GM12878 (cell line): ENCODE measurements around the gene SLC24A3. TPM values are rescaled to one million over a fixed set of nuclear protein-coding genes. Genes with fewer than 3 reads are reported as not detected.

Source experiments
- ATAC-seq: fragments of 200-7000 bp; cut with Tn5 transposase; 3 replicates; pipeline ENCODE4 v1.9.1; 2020; ENCODE audit warnings: mild to moderate bottlenecking, moderate library complexity
- BruUV-seq: library from RNA; stranded (reverse); fragments of 400-500 nt; replicated peaks from 2 replicates; lab custom pipeline; 2021; lab: Mats Ljungman, UMichigan
- CTCF ChIA-PET: fragments of 300-600 bp; sonication (Branson Sonifier 250); formaldehyde crosslinking; extraction: SDS; loops from one replicate; lab custom pipeline; 2021; ENCODE audit warnings: inconsistent platforms; lab: Yijun Ruan, JAX
- POLR2A ChIA-PET: fragments of 350-600 bp; formaldehyde crosslinking; extraction: SDS; loops from one replicate; lab custom pipeline; 2021; ENCODE audit warnings: inconsistent platforms; lab: Charles Lee
- RAD21 ChIA-PET: fragments of 300-600 bp; sonication (Branson Sonifier 250); formaldehyde crosslinking; loops from one replicate; lab custom pipeline; 2023; ENCODE audit warnings: antibody characterized with exemption; ENCODE audit not compliant: unreplicated experiment; lab: Charles Lee
- SMC1A ChIA-PET: fragments of 300-600 bp; sonication (Branson Sonifier 250); formaldehyde crosslinking; loops from one replicate; lab custom pipeline; 2023; ENCODE audit not compliant: unreplicated experiment, uncharacterized antibody; lab: Charles Lee
- DNase-seq: peaks from one replicate; pipeline ENCODE4 v3.0.0-alpha.2; 2011; ENCODE audit warnings: low read depth, low spot score
- FAIRE-seq: peaks from 3 replicates; lab custom pipeline; 2011; peaks lifted over from hg19 to GRCh38; lab: Jason Lieb, UNC
- H2AFZ ChIP-seq: 2 replicates; pipeline ENCODE4 v1.6.0; 2011; ENCODE audit warnings: low read depth, low read length, control low read depth; ENCODE audit not compliant: control insufficient read depth
- H3K27ac ChIP-seq: 2 replicates; pipeline ENCODE4 v1.5.1; 2011; ENCODE audit warnings: control low read depth; ENCODE audit not compliant: control insufficient read depth, insufficient read depth
- H3K27me3 ChIP-seq, 2 experiments: replicated peaks in 1 of 2; 2 replicates each; pipeline versions ENCODE4 v1.6.0 to v1.6.1; 2011; ENCODE audit warnings: low read length in 1 of 2; ENCODE audit not compliant: control insufficient read depth in 2 of 2, insufficient read depth in 2 of 2
- H3K36me3 ChIP-seq, 2 experiments: 2 replicates each; pipeline ENCODE4 v1.5.1; 2011; ENCODE audit warnings: low read length in 1 of 2; ENCODE audit not compliant: control insufficient read depth in 2 of 2, insufficient read depth in 2 of 2
- H3K4me1 ChIP-seq: 2 replicates; pipeline ENCODE4 v1.6.1; 2011; ENCODE audit warnings: mild to moderate bottlenecking, low read length, moderate library complexity, mixed read lengths; ENCODE audit not compliant: control insufficient read depth, insufficient read depth
- H3K4me2 ChIP-seq: 2 replicates; pipeline ENCODE4 v1.6.0; 2011; ENCODE audit warnings: control low read depth; ENCODE audit not compliant: control insufficient read depth, insufficient read depth
- H3K4me3 ChIP-seq: fragments of 200-600 bp; sonication (generic); 2 replicates; pipeline ENCODE4 v1.5.1; 2016
- H3K79me2 ChIP-seq: 2 replicates; pipeline ENCODE4 v1.6.0; 2011; ENCODE audit warnings: low read length; ENCODE audit not compliant: control insufficient read depth, insufficient read depth
- H3K9ac ChIP-seq: 2 replicates; pipeline ENCODE4 v1.8.0; 2011; ENCODE audit warnings: low read length, control low read depth, mixed read lengths; ENCODE audit not compliant: control insufficient read depth, insufficient read depth
- H3K9me3 ChIP-seq: replicated peaks from 3 replicates; pipeline ENCODE4 v1.5.1; 2011; ENCODE audit warnings: mild to moderate bottlenecking, low read length; ENCODE audit not compliant: control insufficient read depth, insufficient read depth
- H4K20me1 ChIP-seq: 2 replicates; pipeline ENCODE4 v1.6.0; 2011; ENCODE audit not compliant: control insufficient read depth, insufficient read depth
- ESRRA ChIP-seq: IDR thresholded peaks from 2 replicates; pipeline ENCODE4 v1.6.1; 2012; ENCODE audit warnings: mild to moderate bottlenecking, low read length, improper control_type of control experiment
- KLF5 ChIP-seq: fragments of 450-650 bp; IDR thresholded peaks from 2 replicates; pipeline ENCODE4 v1.6.1; 2014; ENCODE audit warnings: mild to moderate bottlenecking; ENCODE audit not compliant: partially characterized antibody
- MTA2 ChIP-seq: fragments of 450-650 bp; IDR thresholded peaks from 2 replicates; pipeline ENCODE4 v1.6.1; 2016; ENCODE audit warnings: low read depth, mild to moderate bottlenecking, moderate library complexity
- MYB ChIP-seq: fragments of 150-350 bp; IDR thresholded peaks from 2 replicates; pipeline ENCODE4 v1.6.1; 2014; ENCODE audit warnings: mild to moderate bottlenecking, low read depth, low read length, borderline replicate concordance
- MYC ChIP-seq: IDR thresholded peaks from 2 replicates; pipeline ENCODE4 v1.6.1; 2011; ENCODE audit warnings: mild to moderate bottlenecking, low read length, moderate library complexity, inconsistent platforms; ENCODE audit not compliant: insufficient read depth, insufficient replicate concordance, insufficient read length, severe bottlenecking
- PAX8 ChIP-seq: fragments of 450-650 bp; IDR thresholded peaks from 2 replicates; pipeline ENCODE4 v1.6.1; 2017; ENCODE audit warnings: mild to moderate bottlenecking, moderate library complexity
- PML ChIP-seq: IDR thresholded peaks from 2 replicates; pipeline ENCODE4 v1.6.1; 2012; ENCODE audit warnings: low read length, inconsistent platforms
- POLR2AphosphoS2 ChIP-seq: IDR thresholded peaks from 2 replicates; pipeline ENCODE4 v1.6.1; 2011; ENCODE audit warnings: low read depth, mild to moderate bottlenecking, low read length, improper control_type of control experiment, moderate library complexity
- RB1 ChIP-seq: fragments of 450-650 bp; formaldehyde crosslinking; IDR thresholded peaks from 2 replicates; pipeline ENCODE4 v1.6.1; 2017; ENCODE audit warnings: mild to moderate bottlenecking, borderline replicate concordance
- RELA ChIP-seq: fragments of 450-650 bp; IDR thresholded peaks from 2 replicates; pipeline ENCODE4 v1.8.0; 2014; ENCODE audit warnings: borderline replicate concordance; ENCODE audit not compliant: partially characterized antibody
- SUPT20H ChIP-seq: IDR thresholded peaks from 2 replicates; pipeline ENCODE4 v1.6.1; 2011; ENCODE audit warnings: low read depth, mild to moderate bottlenecking, low read length, moderate library complexity, borderline replicate concordance; ENCODE audit not compliant: control insufficient read depth
- TCF12 ChIP-seq: IDR thresholded peaks from 2 replicates; pipeline ENCODE4 v1.6.1; 2011; ENCODE audit warnings: low read depth, mild to moderate bottlenecking, low read length
- USF2 ChIP-seq: IDR thresholded peaks from 2 replicates; pipeline ENCODE4 v1.6.1; 2011; ENCODE audit warnings: low read depth, low read length, improper control_type of control experiment, borderline replicate concordance
- in situ Hi-C: fragments of 300-500 bp; cut with MboI; formaldehyde crosslinking; loops from 9 replicates; pipeline ENCODE4 v1.14.3; 2018; ENCODE audit warnings: mixed read lengths
- intact Hi-C: fragments of 100-400 bp; cut with micrococcal nuclease; formaldehyde crosslinking; loops from one replicate; pipeline ENCODE4 v1.14.2; 2022; ENCODE audit not compliant: unreplicated experiment
- polyA plus RNA-seq, 11 experiments: library from polyadenylated mRNA; depleted of rRNA in 4 of 11; unstranded in 6 of 11; stranded (reverse) in 5 of 11; fragments of >200 nt; fragmentation: Nextera tagmentation in 4 of 11; fragmentation: Illumina TruSeq in 1 of 11; extraction: Ambion mirVana in 4 of 11; extraction: Trizol in 1 of 11; gene quantifications; 1 replicate in 1 of 11; 2 replicates in 10 of 11; pipeline versions ENCODE4 v1.2.1 to v1.2.3, GENCODE V29; 2011 to 2016; ENCODE audit warnings: inconsistent platforms in 2 of 11, missing spikeins in 2 of 11, low read depth in 1 of 11
- total RNA-seq, 4 experiments: library from RNA; depleted of rRNA in 3 of 4; stranded (reverse); fragments of >200 nt in 3 of 4; fragmentation: Illumina TruSeq in 1 of 4; extraction: Trizol in 1 of 4; gene quantifications; 2 replicates each; pipeline versions ENCODE4 v1.2.1 to v1.2.3, GENCODE V29; 2013 to 2021

Gene SLC24A3
- total and polyA plus RNA-seq, 10 of the 15 experiments (the other 5 are each of a cell fraction or from before 2014, with no cell fraction given), result 0.04 TPM; not detected in 9

- FAIRE-seq (no peak), DNase-seq (no peak), ATAC-seq (no peak)
- H3K36me3 ChIP-seq, result no peaks in the 10 kb centered on the region
- RAD21 ChIA-PET, result no interaction called here
- in situ Hi-C loops, result no loop called here
- H3K79me2 ChIP-seq, result no peaks in the 10 kb centered on the region
- CTCF ChIA-PET, result no interaction called here
- H3K9ac ChIP-seq, result no peak overlapping the region
- no peak overlapping the region for H3K27ac ChIP-seq
- BruUV-seq, result no TSS peak
- no peaks in the 10 kb centered on the region; a peak in 1 of 4 replicates for H3K27me3 ChIP-seq
- H4K20me1 ChIP-seq, result no peaks in the 10 kb centered on the region
- SMC1A ChIA-PET, result no interaction called here
- no peak overlapping the region for H3K4me2 ChIP-seq
- H3K4me1 ChIP-seq, result no peaks in the 10 kb centered on the region
- H3K9me3 ChIP-seq, result no peaks in the 10 kb centered on the region
- no peak overlapping the region for H3K4me3 ChIP-seq
- POLR2A ChIA-PET, result no interaction called here
- no peak overlapping the region for H2AFZ ChIP-seq
- intact Hi-C loops, result no loop called here
- no peak for TF ChIP-seq RB1
- TF ChIP-seq PAX8, result no peak
- TF ChIP-seq PML, result no peak
- TF ChIP-seq SUPT20H, result no peak
- TF ChIP-seq USF2, result no peak
- no peak for TF ChIP-seq MYC
- TF ChIP-seq MTA2, result no peak
- TF ChIP-seq ESRRA, result no peak
- TF ChIP-seq RELA, result no peak
- TF ChIP-seq KLF5, result no peak
- no peak for TF ChIP-seq MYB
- no peak for TF ChIP-seq TCF12
- no peak for TF ChIP-seq POLR2AphosphoS2
These were observed 270.9 kb downstream of the SLC24A3 start for GRCh38 chr20:19483309-19483708.
